Measurements from ENCODE around the gene RYR1.
"Not testable (repeated sequence)": the region's sequence is repeated elsewhere in the genome, so short reads cannot be mapped to it uniquely, and the experiment has no call there.

RYR1 gene

GRCh38 chr19:38427035-38427677, 6.3 kb upstream of the RYR1 start:
- DNase-seq (ENCODE audit: low read depth), result not testable (repeated sequence)

DNA sequence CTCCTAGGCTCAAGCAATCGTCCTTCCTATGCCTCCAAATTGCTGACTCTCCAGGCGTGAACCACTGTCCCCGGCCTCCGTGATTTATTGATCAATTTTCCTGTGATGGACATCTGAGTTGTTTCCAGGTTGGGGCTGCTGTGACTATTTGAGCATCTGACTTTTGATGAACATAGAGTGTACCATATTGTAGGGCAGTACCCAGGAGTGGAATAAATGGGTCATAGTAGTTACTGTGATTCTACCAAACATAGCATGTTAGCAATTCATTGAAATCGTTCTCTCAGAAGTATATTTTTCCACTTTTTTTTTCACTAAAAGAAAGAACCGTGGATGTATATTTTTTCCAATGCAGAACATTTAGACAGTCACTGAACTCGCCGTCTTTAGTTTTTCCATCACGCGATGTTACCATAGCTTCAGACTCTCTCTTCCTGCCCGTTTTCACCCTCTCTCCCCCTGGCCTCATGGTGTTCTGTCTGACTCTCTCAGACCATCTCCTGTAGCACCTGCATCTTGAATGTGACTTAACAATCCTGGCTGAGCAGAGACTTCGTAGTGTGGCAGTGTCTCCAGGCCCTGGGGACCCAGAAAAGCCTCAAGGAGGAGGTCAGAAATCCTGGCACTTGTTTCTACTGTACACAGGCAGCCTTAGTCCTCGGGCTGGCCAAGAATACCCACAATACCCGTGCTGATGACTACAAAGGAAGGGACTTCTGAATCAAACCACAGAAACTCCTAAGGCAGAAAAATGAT, 4.3 kb upstream of the RYR1 start:
- DNase-seq (ENCODE audit: low read depth), result no peak

- DNase-seq (ENCODE audit: low read depth), result no peak
Measured at GRCh38 chr19:38429811-38430156, 3.7 kb upstream of the RYR1 start.

DNA sequence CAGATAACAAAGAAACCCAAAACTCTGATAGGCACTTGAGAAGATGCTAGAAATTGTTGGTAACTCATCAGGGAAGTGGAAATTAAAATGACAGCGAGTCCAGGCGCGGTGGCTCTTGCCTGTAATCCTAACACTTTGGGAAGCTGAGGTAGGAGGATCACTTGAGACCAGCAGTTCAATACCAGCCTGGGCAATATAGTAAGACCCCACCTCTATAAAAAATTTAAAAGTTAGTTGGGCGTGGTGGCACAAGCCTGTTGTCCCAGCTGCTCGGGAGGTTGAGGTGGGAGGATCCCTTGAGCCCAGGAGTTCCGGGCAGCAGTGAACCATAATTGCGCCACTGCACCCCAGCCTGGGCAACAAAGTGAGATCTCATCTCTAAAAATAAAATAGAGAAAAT, 2.6 kb upstream of the RYR1 start:
- DNase-seq (ENCODE audit: low read depth), result no peak

- no peak for DNase-seq (ENCODE audit: low read depth)
Measured at GRCh38 chr19:38434549-38435051, 1.1 kb downstream of the RYR1 start.

DNA sequence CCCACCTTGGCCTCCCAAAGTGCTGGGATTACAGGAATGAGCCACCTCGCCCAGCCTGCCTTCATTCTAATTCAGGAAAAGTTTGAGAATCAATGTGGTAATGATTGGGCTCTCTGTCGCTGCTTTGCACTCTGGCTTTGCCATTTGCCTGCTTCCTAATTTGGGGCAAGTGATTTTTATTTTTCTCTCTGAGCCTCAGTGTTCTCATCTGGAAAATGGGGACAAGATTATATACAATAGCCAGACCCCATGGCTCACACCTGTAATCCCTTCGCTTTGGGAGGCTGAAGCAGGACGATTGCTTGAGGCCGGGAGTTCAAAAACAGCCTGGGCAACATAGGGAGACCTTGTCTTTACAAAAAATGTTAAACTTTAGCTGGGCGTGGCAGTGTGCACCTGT, 3.8 kb downstream of the RYR1 start:
- DNase-seq (ENCODE audit: low read depth), result no peak

DNA sequence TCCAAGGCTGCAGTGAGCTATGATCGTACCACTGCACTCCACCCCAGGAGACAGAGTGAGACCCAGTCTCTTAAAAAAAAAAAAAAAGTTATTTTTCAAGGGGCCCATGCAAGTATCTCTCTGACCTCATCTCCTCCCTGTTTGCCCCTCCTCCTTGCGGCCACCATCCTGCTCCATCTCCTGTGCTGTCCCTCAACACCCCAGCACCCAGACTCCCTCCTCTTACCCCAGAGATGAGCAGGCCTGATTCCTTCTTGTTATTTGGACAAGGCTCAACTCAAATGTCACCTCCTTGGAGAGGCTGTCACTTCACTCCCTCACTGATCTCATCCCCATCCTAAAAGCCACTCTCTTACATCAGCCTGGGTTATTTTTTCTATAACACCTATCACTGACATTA, 4.4 kb downstream of the RYR1 start:
- no peak for DNase-seq (ENCODE audit: low read depth)

- DNase-seq (ENCODE audit: low read depth), result no peak
Measured at GRCh38 chr19:38440592-38440991, 7.1 kb downstream of the RYR1 start.

- no peak for DNase-seq (ENCODE audit: low read depth)
Measured at GRCh38 chr19:38441657-38442348, 8.3 kb downstream of the RYR1 start.

DNA sequence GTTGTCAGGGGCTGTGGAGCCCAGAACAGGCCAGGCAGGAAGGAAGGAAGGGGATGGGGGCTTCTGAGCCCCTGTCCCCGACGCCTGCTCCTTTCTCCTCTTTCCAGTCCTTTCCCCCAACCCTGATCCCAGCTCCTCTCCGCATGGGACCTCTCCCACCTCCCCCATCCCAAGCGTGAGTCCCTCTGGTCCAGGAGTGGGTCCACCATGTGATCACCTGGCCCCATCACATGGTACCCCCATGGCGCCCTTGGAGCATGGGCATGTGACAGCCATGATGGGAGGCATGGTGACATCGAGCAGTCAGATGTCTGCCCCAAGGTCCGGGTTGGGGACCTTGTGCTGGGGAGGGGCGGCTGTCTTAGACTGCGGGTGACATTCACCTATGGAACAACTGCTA, 9.2 kb downstream of the RYR1 start:
- no peak for DNase-seq (ENCODE audit: low read depth)

- no peak for DNase-seq (ENCODE audit: low read depth)
Measured at GRCh38 chr19:38443458-38443999, 10.0 kb downstream of the RYR1 start.

- DNase-seq (ENCODE audit: low read depth), result no peak
Measured at GRCh38 chr19:38444026-38444425, 10.5 kb downstream of the RYR1 start.

DNA sequence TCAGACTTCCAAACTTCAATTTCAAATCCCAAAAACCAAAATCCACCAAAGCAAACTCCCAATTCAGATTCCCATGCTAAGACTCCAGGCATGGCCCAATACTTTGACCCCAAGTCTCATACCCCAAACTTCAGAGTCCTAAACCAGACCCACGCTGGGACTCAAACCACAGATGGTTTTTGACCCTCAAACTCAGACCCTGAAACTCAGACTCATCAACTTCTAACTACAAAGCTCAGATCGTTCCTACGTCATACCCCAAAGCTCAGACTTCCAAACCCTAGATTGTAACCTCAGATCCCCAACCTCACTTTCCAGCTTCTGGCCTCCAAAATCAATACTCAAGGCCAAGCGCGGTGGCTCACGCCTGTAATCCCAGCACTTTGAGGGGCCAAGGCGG, 11.9 kb downstream of the RYR1 start:
- no peak for DNase-seq (ENCODE audit: low read depth)

GRCh38 chr19:38448225-38448624, 14.7 kb downstream of the RYR1 start:
- no peak for DNase-seq (ENCODE audit: low read depth)

- DNase-seq (ENCODE audit: low read depth), result no peak
Measured at GRCh38 chr19:38449518-38449917, 16.0 kb downstream of the RYR1 start.

DNA sequence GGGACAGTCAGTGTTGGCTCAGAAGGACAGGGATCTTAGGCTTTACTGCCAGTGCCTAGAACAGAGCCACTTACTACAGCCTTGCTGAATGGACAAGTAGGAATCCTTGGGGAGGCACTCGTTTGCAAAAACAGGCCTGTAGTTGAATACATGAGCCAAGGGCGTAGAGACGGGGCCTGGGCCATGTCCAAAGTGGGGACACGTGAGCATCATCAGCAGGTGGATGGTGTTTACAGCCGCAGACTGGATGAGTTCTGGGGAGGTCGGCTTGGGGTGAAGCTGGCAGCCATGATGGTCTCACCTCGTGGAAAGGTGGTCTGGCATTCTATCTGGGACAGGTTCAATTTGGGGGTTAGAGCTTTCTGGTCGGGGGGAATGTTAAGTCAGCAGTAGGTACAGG, 17.5 kb downstream of the RYR1 start:
- DNase-seq (ENCODE audit: low read depth), result no peak

- DNase-seq (ENCODE audit: low read depth), result no peak
Measured at GRCh38 chr19:38451629-38452028, 18.1 kb downstream of the RYR1 start.

- DNase-seq (ENCODE audit: low read depth), result no peak
Measured at GRCh38 chr19:38452430-38453366, 19.2 kb downstream of the RYR1 start.

GRCh38 chr19:38453596-38453995, 20.1 kb downstream of the RYR1 start:
- no peak for DNase-seq (ENCODE audit: low read depth)

GRCh38 chr19:38455031-38455430, 21.5 kb downstream of the RYR1 start:
- no peak for DNase-seq (ENCODE audit: low read depth)

GRCh38 chr19:38457202-38457601, 23.7 kb downstream of the RYR1 start:
- DNase-seq (ENCODE audit: low read depth), result no peak
